ENCODE results near the gene NUPR1.
"Not testable (repeated sequence)": the region's sequence is repeated elsewhere in the genome, so short reads cannot be mapped to it uniquely, and the experiment has no call there.

NUPR1 gene

GRCh38 chr16:28569021-28569420 lies 30.2 kb upstream of the NUPR1 start:
- H3K27ac ChIP-seq = no peak overlapping the region
- in situ Hi-C loops (cut with HindIII; ENCODE audit: low pct_ligation_motif_present, low sequenced_read_pairs) = no loop called here
- H3K27me3 ChIP-seq (replicated peaks) = no peaks in the 10 kb centered on the region
- no peak for TF ChIP-seq CTCF (IDR thresholded peaks at IDR 0.05; ENCODE audit: low read depth, low read length, missing control alignments)
- H3K36me3 ChIP-seq (replicated peaks) = no peaks in the 10 kb centered on the region
- H3K4me3 ChIP-seq (ENCODE audit: low read depth, low read length) = no peak overlapping the region
- DNase-seq = peak; percentile 32

- H3K27ac ChIP-seq = no peak overlapping the region
- no peak for TF ChIP-seq CTCF (IDR thresholded peaks at IDR 0.05; ENCODE audit: low read depth, low read length, missing control alignments)
- in situ Hi-C loops (cut with HindIII; ENCODE audit: low pct_ligation_motif_present, low sequenced_read_pairs) = no loop called here
- H3K36me3 ChIP-seq (replicated peaks) = no peaks in the 10 kb centered on the region
- no peaks in the 10 kb centered on the region for H3K27me3 ChIP-seq (replicated peaks)
- DNase-seq = no peak
- H3K4me3 ChIP-seq (ENCODE audit: low read depth, low read length) = no peak overlapping the region
Measured at GRCh38 chr16:28567292-28567691, 28.5 kb upstream of the NUPR1 start.

- in situ Hi-C loops (cut with HindIII; ENCODE audit: low pct_ligation_motif_present, low sequenced_read_pairs); H3K4me3 ChIP-seq (ENCODE audit: low read depth, low read length); H3K27me3 ChIP-seq (replicated peaks); DNase-seq; H3K27ac ChIP-seq; H3K36me3 ChIP-seq (replicated peaks): not testable (repeated sequence)
Measured at GRCh38 chr16:28566233-28566925, 27.6 kb upstream of the NUPR1 start.

- no peak overlapping the region for H3K4me3 ChIP-seq (ENCODE audit: low read depth, low read length)
- no peak overlapping the region for H3K27ac ChIP-seq
- no peak for DNase-seq
- in situ Hi-C loops (cut with HindIII; ENCODE audit: low pct_ligation_motif_present, low sequenced_read_pairs) = no loop called here
- no peaks in the 10 kb centered on the region for H3K27me3 ChIP-seq (replicated peaks)
- TF ChIP-seq CTCF (IDR thresholded peaks at IDR 0.05; ENCODE audit: low read depth, low read length, missing control alignments) = no peak
- no peaks in the 10 kb centered on the region for H3K36me3 ChIP-seq (replicated peaks)
Measured at GRCh38 chr16:28563218-28563617, 24.4 kb upstream of the NUPR1 start.

GRCh38 chr16:28562199-28562598 lies 23.4 kb upstream of the NUPR1 start:
- H3K36me3 ChIP-seq (replicated peaks) = no peaks in the 10 kb centered on the region
- H3K27me3 ChIP-seq (replicated peaks) = no peaks in the 10 kb centered on the region
- in situ Hi-C loops (cut with HindIII; ENCODE audit: low pct_ligation_motif_present, low sequenced_read_pairs) = no loop called here
- no peak for DNase-seq
- H3K27ac ChIP-seq = no peak overlapping the region
- H3K4me3 ChIP-seq (ENCODE audit: low read depth, low read length) = no peak overlapping the region
- TF ChIP-seq CTCF (IDR thresholded peaks at IDR 0.05; ENCODE audit: low read depth, low read length, missing control alignments) = no peak

- no peak overlapping the region for H3K4me3 ChIP-seq (ENCODE audit: low read depth, low read length)
- no peaks in the 10 kb centered on the region for H3K27me3 ChIP-seq (replicated peaks)
- no peak for TF ChIP-seq CTCF (IDR thresholded peaks at IDR 0.05; ENCODE audit: low read depth, low read length, missing control alignments)
- no peak for DNase-seq
- in situ Hi-C loops (cut with HindIII; ENCODE audit: low pct_ligation_motif_present, low sequenced_read_pairs) = no loop called here
- no peak overlapping the region for H3K27ac ChIP-seq
- H3K36me3 ChIP-seq (replicated peaks) = no peaks in the 10 kb centered on the region
Measured at GRCh38 chr16:28561557-28562187, 22.9 kb upstream of the NUPR1 start.
